Measurements from ENCODE around the gene B3GALT5. TPM values are rescaled to one million over a fixed set of nuclear protein-coding genes. Genes with fewer than 3 reads are reported as not detected.
A peak's percentile ranks its signal among the peaks of the same experiment; 100 is the strongest.
"Not testable (repeated sequence)": the region's sequence is repeated elsewhere in the genome, so short reads cannot be mapped to it uniquely, and the experiment has no call there.

Gene B3GALT5, protein sequence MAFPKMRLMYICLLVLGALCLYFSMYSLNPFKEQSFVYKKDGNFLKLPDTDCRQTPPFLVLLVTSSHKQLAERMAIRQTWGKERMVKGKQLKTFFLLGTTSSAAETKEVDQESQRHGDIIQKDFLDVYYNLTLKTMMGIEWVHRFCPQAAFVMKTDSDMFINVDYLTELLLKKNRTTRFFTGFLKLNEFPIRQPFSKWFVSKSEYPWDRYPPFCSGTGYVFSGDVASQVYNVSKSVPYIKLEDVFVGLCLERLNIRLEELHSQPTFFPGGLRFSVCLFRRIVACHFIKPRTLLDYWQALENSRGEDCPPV
- total RNA-seq: 100 to 1,000 TPM in 1 of 2 donors, 10 to 100 TPM in 1; 95.6 to 115 TPM
- long read RNA-seq, transcript B3GALT5-202 (3 exons, 2,763 nt): major isoform, 5 of 13 reads
- long read RNA-seq, partial matches to known transcripts: 4 of 13 reads
- long read RNA-seq, other reads (novel, unspliced or antisense): 4 of 13 reads

DNA sequence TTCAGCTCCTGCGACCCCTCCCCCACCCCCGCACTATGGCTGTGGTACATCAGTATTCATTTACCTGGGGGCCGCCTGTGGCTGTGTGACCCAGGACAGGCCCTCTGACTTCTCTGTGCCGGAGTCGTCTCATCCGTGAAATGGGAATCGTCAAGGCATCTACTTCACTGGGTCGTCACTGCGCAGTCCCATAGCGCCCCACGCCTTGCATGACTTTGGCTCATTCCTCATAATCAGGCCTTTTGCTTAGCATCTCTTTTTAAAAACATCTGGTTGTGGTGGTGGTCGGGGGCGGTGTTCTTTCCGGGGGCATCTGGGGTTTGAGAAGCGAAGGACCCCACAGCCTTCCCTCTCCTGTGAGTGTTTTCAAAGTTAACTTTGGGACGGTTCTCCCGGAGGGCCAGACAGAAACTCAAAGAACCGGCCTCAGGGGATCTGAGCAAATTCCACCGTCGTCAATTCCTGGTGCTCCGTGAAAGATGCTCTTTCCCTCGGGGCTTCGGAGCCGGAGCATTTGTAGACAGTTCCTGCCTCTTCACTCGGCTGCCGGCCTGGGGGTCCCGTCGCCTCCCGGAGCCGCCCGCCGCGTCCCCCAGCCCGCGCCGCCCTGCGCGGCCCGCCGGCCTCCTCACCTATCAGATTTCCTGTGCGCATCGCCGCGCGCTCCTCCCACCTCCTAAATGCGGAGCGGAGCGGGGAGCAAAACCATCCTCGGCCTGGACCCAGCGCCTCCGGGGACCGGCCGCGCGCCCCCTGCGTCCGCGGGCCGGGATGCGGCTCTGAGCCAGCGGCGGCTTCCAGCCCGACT, at the start of gene B3GALT5:
Gene B3GALT5, plus strand, starts transcription at position 708 of the 808 bp plus-strand sequence. CDS start 47,620 bp downstream, outside the sequence.
- peak; percentile 48 for ATAC-seq
- peak in 1 of 2 donors; percentile 47 for DNase-seq
- intact Hi-C loops (cut with DNase I, micrococcal nuclease): no loop called here

DNA sequence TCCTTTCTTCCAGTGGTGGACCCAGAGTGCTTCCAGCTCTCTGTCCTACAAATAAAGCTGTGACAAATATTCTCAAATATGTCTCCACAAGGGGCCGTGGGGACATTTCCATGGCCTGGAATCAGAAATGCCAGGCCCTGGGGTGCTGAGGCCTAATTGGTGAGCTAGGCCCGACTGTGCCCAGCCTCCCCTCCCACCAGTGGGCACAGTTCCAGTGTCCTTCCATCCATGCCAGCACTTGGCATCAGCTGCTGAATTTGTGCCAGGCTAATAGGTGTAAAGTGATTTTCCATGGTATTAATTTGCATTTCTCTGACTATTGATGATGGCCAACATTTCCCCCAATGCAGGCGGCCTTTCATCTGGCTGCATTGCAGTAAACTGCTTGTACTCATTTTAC, 48.5 kb upstream of the B3GALT5 start:
- DNase-seq (no peak), ATAC-seq (no peak)
- intact Hi-C loops (cut with DNase I, micrococcal nuclease): no loop called here

DNA sequence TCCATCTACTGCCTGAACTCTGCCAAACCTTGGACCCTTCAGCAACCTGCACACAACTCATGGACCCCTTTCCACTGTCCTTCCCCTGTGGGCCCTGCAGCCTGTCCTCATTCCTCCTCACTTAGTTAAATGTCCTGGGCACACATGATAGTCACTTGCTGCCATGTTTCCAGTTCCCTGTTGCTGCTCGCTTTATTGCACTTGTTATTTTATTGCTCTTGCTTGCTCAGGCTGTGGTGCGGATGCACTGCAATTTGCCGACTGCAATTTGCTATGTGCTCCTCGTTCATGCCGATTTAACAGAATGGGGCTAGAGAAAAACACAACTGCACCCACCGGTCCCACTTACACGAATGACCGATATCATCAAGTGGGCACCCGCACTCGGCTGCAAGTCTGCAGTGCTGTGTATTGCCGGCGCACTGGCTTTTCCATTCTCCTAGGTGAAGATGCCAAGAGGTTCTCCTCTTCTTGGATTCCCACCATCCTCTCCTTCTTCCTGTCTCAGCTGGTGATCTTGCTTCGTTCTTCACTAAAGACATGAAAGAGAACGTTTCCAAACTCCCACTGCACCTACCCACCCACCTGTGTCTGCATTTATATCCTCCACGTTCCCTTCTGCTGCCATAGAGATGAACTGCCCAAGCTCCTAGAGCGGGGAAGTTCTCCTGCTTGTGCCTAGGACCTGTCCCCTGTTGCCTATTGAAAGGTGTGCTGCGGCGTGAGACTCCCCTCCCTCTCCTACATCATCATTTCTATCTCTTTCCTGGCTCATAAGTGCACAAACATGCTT, 45.4 kb upstream of the B3GALT5 start:
- intact Hi-C loops (cut with DNase I, micrococcal nuclease): no loop called here
- peak in 1 of 2 donors; percentile 22 for DNase-seq
- peak; percentile 87 for ATAC-seq

DNA sequence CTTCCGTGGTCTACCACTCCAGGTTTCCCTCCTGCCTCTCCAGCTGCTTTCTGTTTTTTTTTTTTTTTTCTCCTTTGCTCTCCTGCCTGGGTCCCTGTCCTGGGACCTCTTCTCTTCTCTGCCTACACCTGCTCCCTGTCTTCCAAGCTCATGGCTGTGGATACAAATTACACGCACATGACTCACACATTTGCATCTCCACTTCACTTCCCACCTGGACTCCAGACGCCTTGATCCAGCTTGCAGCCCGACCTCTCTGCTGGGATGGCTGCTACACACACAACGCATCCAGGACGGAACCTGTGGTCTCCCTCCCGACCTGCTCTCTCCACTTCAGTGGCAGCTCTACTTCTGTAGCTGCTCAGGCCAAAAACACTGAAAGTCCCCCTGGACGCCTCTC, 44.4 kb upstream of the B3GALT5 start:
- intact Hi-C loops (cut with DNase I, micrococcal nuclease): no loop called here
- DNase-seq: no peak
- ATAC-seq: no peak

DNA sequence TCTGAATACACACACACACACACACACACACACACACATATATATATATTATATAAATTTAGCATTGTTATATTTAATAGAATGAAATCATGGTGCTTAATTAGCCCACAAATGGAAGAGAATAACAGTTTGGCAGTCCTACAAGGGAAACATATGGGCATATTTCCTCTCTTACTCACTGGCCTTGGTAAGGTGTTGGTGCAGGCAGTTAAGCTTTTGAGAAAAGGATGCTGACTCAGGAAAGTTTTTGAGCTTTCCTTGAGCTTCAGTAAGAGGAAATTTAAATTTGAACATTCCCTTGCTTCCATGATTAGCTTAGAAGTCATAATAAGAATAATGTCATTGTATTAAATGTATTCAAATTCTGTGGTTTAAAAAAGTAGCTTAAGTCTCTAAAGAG, 37.0 kb upstream of the B3GALT5 start:
- no peak for ATAC-seq
- intact Hi-C loops (cut with DNase I, micrococcal nuclease): no loop called here
- no peak for DNase-seq

DNA sequence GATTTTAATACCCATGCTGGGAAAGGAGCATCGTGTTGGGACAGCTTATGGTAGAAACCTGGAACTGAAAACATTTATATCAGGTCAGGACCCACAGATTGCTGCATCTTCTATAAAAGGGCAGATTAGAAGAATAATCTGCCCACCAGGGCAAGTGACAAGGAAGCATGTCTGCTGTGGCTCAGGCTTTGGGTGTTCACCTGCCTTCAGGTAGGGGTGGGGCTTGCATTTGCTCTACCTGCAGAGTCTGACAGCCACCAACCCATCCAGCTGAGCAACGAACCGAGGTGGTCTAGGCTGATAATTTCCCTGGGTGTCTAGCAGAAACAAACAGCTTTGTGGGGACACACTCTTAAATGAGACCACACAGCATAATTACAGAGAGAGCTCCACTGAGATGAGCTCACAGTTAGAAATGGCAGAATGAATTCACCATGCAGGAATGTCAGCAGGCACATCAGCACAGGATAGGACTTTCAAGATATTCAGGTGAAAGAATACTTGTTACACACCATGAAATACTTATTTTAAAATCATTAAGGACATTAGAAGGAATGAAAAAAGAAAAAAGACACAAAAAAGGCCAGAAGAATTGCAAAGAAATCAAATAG, 36.1 kb upstream of the B3GALT5 start:
- no peak for DNase-seq
- ATAC-seq: peak; percentile 54
- intact Hi-C loops (cut with DNase I, micrococcal nuclease): no loop called here

DNA sequence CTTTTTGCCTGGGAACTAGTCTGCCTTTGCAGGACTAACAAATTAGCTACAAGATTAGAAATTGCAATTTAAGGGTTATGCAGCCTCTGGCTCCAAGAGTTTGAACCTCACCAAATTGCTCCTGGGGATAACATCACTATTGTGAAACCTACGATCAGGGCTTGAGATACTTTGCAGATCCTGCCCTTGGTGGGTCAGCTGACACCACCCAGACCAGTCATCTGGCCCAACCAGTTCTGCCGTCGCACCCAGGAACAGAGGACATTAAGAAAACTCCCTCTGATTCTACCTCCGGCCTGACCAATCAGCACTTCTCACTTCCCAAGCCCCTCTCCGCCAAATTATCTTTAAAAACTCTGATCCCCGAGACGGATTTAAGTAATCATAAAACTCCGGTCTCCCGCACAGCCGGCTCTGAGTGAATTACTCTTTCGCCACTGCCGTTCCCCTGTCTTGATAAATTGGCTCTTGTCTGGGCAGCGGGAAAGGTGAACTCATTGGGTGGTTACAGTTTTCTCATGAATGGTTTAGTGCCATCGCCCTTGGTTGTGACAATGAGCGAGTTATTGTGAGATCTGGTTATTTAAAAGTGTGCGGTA, 32.9 kb upstream of the B3GALT5 start:
- ATAC-seq: no peak
- no peak for DNase-seq
- intact Hi-C loops (cut with DNase I, micrococcal nuclease): no loop called here

DNA sequence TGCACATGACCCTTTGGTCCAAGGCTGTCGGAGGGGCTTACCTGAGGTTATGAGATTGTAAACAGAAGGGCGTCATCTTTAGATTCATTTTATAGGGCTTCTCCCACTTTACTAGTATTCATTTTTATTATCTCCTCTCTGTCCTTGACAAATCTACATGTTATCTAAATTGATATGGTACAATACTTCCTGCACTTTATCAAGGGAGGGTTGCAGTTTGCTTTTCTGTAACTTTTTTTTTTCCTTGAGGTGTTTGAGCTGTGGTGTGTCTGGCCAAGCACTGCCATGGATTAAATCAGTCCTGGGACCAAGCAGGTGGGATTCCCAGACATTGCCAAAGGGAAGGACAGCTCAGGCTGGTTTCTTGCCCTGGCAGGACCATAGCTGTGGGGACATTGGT, 32.0 kb upstream of the B3GALT5 start:
- peak; percentile 89 for ATAC-seq
- intact Hi-C loops (cut with DNase I, micrococcal nuclease): no loop called here
- no peak for DNase-seq

DNA sequence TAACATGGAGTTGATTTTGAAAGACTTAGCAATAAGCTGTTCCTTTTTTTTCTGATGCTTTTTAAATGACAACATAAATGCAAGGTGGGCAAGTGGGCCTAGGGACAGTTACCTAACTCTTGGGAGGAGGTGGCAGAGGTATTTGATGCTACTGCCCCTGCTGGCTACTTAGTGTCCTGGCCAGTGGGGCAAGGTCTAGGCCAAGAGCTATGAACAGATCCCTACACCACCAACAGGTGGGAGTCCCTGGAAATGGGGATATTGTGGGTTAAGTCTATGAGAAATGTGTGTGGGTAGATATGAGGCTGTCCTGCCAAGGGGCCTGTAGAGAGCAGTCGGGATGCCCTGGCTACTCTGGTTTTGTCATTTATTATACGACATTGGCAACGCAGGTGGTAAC, 31.3 kb upstream of the B3GALT5 start:
- ATAC-seq: peak; percentile 23
- intact Hi-C loops (cut with DNase I, micrococcal nuclease): no loop called here
- DNase-seq: no peak

DNA sequence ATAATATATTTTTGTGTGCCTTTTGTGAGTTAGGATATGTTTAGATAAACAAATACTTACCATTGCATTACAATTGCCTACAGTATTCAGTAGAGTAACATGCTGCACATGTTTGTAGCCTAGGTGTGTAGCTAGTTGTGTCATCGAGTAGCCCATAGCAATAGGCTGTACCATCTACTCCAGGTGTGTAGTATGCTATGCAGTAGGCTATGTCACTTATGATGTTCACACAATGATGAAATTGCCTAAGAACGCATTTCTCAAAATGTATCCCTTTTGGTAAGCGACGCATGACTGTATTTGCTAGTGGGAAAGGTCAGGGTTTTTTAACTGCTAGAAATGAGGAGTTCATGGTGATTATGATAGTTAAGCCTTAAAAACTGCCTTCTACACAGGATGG, 30.0 kb upstream of the B3GALT5 start:
- DNase-seq: no peak
- intact Hi-C loops (cut with DNase I, micrococcal nuclease): no loop called here
- ATAC-seq: no peak

DNA sequence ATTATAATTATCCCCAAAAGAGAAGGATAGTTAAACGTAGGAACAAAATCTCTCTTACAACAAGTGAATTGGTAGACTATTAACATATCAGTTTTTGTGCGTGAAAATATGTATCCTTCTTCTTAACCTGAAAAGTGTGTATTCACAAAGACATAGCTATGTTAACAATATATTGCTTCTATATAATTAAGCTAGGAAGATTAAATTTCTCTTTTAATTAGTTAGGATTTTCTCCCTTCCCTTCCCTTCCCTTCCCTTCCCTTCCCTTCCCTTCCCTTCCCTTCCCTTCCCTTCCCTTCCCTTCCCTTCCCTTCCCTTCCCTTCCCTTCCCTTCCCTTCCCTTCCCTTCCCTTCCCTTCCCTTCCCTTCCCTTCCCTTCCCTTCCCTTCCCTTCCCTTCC, 29.2 kb upstream of the B3GALT5 start:
- intact Hi-C loops (cut with DNase I, micrococcal nuclease); ATAC-seq; DNase-seq: not testable (repeated sequence)

DNA sequence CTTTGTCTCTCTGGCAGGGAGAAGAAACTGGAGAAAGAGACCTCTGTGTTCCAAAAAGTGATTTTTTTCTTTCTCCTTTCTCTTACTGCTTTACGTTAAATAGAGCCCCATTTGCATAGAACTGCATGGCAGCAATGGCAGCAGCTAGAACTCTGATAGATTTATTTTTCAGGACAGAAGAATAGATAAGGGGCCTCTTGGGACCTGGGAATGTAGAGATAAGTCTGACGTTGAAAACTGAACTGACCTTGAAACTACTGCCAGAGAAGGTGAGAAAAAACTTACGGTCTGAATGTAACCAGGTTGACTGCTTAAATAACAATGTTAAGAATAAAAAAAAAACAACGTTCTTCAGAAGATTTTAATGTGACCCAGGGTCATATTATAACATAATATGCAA, 25.4 kb upstream of the B3GALT5 start:
- no peak for DNase-seq
- no peak for ATAC-seq
- intact Hi-C loops (cut with DNase I, micrococcal nuclease): no loop called here

DNA sequence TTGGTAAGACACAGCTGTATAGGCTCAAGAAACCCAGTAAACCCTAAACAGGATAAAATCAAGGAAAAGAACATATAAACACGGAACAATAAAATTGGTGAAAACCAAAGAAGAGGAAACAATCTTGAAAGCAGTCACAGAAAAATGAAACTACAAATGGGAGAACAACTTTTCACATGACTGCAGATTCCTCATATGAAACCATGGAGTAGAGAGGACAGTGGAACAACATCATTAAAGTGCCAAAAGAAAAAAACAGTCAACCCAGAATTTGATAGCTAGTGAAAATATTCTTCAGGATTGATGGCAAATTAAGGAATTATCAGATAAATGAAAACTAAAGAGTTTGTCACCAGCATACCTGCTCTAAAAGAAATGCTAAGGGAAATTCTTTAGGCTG, 23.9 kb upstream of the B3GALT5 start:
- intact Hi-C loops (cut with DNase I, micrococcal nuclease): no loop called here
- DNase-seq (no peak), ATAC-seq (no peak)

DNA sequence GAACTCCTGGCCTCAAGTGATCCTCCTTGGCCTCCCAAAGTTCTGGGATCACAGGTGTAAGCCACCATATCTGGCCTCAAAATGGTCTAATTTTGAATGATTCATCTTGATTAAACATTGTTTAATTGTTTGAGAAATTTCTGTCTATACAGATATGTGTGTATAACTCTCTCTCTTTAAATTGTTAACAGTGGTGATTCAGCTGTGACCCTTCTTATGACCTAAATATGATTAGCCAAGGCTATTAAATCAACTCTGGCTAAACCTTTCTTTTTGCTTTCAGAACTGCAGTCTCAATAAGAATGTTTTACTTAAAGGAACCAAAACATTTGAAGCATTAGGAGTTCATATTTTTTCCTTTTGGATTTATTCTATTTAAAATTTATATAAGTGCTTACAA, 19.2 kb upstream of the B3GALT5 start:
- no peak for ATAC-seq
- no peak for DNase-seq
- intact Hi-C loops (cut with DNase I, micrococcal nuclease): no loop called here

DNA sequence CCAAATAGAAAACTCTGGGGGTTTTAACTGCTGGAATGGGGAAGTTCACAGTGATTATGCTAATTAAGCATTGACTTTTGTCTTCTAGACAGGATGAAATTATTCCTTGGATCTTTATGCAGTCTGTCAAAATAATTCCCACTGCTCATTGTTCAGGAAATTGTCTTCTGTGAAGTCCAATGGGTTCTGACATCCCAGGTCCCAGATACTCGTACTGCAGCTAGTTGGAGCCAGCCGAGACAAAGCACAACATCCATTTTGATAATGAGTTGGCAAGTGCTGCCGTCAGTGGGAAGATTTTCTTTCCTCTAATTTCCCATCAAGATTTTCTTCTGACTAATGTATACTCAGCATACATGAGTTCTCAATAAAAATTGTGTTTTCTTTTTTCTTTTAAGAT, 17.3 kb upstream of the B3GALT5 start:
- no peak for DNase-seq
- no peak for ATAC-seq
- intact Hi-C loops (cut with DNase I, micrococcal nuclease): no loop called here

DNA sequence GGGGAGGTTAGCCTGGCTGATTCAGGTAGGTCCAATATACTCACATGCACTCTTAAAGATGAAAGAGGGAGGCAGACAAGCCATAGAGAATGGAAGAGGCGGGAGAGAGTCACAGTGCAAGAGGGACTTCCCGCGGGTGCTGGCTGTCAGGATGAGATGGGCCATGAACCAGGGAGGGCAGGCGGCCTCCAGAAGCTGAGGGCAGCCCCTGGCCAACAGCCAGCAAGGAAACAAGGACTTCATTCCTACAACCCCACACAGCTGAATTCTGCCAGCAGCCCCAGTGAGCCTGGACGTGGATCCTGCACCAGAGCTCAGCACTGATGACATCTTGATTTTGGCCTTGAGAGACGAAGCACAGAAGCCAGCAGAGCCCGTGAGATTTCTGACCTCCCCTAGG, 15.1 kb upstream of the B3GALT5 start:
- DNase-seq: no peak
- intact Hi-C loops (cut with DNase I, micrococcal nuclease): no loop called here

DNA sequence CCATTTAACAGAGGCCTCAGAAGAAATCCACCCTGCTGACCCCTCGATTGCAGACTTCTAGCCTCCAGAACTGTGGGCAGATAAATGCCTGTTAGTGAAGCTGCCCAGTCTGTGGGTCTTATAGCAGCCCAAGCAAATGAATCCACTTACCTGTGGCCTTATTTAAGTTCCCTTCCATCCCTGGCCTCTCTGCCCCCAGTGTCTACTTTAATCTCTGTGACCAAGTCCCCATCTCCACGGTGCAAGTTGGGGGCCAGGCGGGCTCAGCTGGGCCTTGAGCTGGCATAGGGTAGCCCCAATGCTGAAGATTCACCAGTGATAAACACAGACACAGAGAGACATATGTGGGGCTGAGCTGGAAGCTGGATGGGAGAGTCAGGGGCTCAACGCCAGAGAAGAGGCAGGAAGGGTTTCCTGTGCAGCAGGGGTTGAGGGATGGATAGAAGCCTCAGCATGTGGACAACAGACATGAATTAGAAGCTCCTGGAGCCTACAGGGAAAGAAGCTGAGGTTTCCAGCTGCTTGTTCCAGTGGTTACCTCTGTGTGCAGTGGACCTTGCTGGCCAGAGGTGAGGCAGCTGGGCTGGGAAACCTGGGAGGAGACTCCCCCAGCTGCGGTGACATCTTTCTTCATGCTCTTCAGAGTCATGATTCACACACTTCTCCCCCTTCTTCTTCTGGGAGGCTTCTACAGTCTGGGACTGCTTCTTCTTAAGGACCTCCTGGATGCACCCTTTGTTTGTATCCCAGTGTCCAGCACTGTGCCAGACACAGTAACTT, 13.4 kb upstream of the B3GALT5 start:
- DNase-seq (no peak), ATAC-seq (no peak)
- intact Hi-C loops (cut with DNase I, micrococcal nuclease): no loop called here

More for the DNA sequence above, 15.1 kb upstream of the B3GALT5 start:
- no peak for ATAC-seq
